GM12891 (cell line): ENCODE data around the gene GJA8.
"Not testable (repeated sequence)": the region's sequence is repeated elsewhere in the genome, so short reads cannot be mapped to it uniquely, and the experiment has no call there.

Experiments
- POLR2A ChIP-seq: IDR thresholded peaks from 2 replicates; pipeline ENCODE4 v1.6.1; 2011; ENCODE audit warnings: low read depth, low read length, control low read depth
- POLR2AphosphoS5 ChIP-seq: IDR thresholded peaks from 2 replicates; pipeline ENCODE4 v1.6.1; 2011; ENCODE audit warnings: low read depth, low read length, control low read depth
- POU2F2 ChIP-seq: IDR thresholded peaks from 2 replicates; pipeline ENCODE4 v1.6.1; 2011; ENCODE audit warnings: low read depth, mild to moderate bottlenecking, control low read depth, low read length, moderate library complexity
- SPI1 ChIP-seq: IDR thresholded peaks from 2 replicates; pipeline ENCODE4 v1.6.1; 2011; ENCODE audit warnings: low read depth, low read length, control low read depth

- not testable (repeated sequence) for TF ChIP-seq POLR2A, SPI1, POU2F2, POLR2AphosphoS5
Measured at GRCh38 chr1:147931137-147931536, 28.5 kb downstream of the GJA8 start.
